ENCODE data around the gene IGFBP2.
A peak's percentile ranks its signal among the peaks of the same experiment; 100 is the strongest.

IGFBP2 gene

DNA sequence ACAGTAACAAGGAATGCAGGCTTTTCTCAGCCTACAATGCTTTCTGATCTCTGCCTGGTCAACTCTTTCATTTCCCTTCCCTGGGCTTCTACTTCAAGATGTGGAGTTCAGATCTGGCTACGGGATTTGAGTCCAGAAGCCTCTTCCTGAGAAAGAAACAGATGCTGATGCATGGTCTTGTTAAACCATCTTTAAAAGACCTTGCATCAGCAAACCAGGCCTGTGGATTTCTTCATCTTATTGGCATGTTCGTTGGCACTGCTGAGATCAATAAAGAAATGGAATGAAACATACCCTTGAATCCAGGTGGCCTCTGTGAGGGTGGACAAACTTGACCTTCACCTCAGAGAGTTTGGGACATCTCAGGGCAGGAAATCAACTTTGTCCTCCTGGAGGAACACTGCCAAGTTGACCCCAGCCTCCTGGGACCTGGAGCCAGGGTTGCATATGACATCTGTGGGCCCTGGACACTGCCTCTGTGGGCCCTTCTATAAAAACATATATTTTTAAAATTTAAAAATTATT lies 21.4 kb downstream of the IGFBP2 start:
- DNase-seq: no peak
- in situ Hi-C loops (cut with HindIII; ENCODE audit: low pct_ligation_motif_present, low pct_unique_long_range_greater_than_20kb, low sequenced_read_pairs): no loop called here

DNA sequence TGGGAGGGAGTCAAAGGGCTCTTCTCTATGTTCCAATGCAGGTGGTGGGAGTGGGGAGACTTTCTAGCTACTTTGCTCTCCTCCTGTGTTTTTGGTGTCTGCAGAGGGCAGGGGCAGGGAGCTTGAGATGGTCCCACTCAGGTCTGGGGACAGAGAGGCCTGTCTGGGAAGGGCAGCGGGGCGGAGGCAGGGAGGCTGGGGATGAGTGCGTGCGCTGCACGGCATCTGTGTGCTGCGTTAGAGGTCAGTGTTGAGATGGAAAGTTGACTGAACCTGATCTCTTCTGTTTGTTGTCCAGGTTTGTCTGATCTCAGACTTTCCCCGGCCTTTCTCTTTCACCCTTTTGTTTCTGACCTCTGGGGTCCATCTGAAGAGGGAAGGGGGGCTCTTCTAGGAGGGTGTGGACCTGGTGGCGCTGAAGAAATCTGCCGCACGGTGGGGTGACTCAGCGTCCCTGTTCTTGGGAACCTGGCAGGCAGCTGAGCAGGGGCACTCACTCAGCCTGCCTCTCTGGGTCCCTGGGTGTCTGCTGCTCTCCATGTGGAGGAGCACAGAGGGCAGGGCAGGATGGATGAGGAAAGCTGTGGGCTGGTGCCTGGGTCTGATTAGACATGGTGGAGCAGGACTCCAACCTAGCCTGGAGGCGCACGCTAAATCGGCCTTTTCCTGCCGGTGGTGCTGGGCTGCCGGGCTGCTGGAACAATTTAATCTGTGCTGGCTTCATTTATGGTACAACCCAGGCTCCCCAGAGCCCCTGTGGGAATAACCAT lies 24.1 kb downstream of the IGFBP2 start:
- in situ Hi-C loops (cut with HindIII; ENCODE audit: low pct_ligation_motif_present, low pct_unique_long_range_greater_than_20kb, low sequenced_read_pairs): no loop called here
- no peak for DNase-seq

DNA sequence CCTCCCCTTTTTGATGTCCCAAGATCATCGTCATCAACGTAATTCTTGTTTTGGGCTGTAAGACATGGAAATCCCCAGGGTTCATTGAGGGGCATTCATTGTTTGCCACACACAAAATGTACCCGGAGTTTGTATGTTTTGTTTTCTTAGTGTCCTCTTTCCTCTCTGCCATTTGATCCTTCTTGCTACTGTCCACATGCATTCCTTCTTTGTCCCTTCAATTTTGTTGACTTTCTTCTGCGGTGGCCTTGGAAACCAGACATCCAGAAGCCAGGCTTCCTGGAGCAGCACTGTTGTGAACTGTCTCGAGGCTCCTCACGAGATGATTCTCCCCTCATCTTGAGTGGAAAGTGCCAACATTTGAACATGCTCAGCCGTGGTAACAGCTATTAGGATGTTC lies 24.8 kb downstream of the IGFBP2 start:
- in situ Hi-C loops (cut with HindIII; ENCODE audit: low pct_ligation_motif_present, low pct_unique_long_range_greater_than_20kb, low sequenced_read_pairs): no loop called here

DNA sequence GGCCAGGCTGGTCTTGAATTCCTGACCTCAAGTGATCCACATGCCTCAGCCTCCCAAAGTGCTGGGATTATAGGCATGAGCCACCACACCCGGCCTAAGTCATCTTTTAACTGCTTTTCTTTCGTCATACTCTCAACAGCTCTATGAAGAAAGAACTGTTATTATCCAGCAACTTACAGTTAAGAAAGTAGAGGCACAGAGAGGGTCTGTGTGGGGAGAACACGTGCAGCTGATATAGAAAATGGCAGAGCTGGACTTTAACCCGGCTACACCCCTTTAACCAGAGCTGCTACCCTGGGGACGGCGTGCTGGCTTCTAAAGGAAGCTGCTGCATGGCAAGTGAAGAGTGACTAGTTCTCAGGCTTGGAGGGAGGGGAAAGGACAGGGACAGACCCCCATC lies 25.5 kb downstream of the IGFBP2 start:
- DNase-seq: no peak
- in situ Hi-C loops (cut with HindIII; ENCODE audit: low pct_ligation_motif_present, low pct_unique_long_range_greater_than_20kb, low sequenced_read_pairs): no loop called here

More for the DNA sequence above, 24.8 kb downstream of the IGFBP2 start:
- no peak for DNase-seq

DNA sequence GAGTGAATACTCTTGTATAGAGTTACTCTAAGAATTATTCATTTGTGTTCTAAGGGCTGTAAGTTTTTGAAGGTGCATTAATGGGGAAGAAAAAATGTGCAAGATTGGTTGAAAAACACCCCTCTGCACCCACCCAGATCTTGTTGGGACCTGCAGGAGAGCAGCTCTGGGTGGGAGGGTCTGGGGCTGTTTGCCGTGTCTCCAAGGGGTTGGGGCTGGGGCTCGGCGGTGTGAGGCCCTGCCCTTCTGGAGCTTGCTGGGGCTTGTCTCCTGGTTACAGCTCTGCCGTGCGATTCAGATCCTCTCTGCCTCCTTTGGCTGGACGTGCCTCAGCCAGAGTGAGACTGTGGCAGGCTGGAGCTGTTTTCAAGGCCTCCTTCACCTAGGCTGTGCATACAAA lies 26.1 kb downstream of the IGFBP2 start:
- in situ Hi-C loops (cut with HindIII; ENCODE audit: low pct_ligation_motif_present, low pct_unique_long_range_greater_than_20kb, low sequenced_read_pairs): no loop called here
- no peak for DNase-seq

DNA sequence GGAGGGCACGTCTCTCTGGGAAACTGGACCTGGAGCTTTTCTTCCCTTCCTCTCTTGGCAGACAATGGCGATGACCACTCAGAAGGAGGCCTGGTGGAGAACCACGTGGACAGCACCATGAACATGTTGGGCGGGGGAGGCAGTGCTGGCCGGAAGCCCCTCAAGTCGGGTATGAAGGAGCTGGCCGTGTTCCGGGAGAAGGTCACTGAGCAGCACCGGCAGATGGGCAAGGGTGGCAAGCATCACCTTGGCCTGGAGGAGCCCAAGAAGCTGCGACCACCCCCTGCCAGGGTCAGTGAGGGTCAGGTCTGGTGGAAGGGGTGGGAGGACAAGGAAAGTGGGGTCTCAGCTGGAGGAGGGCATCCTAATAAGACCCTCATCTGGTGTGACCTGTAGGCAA lies 27.3 kb downstream of the IGFBP2 start:
- in situ Hi-C loops (cut with HindIII; ENCODE audit: low pct_ligation_motif_present, low pct_unique_long_range_greater_than_20kb, low sequenced_read_pairs): no loop called here

DNA sequence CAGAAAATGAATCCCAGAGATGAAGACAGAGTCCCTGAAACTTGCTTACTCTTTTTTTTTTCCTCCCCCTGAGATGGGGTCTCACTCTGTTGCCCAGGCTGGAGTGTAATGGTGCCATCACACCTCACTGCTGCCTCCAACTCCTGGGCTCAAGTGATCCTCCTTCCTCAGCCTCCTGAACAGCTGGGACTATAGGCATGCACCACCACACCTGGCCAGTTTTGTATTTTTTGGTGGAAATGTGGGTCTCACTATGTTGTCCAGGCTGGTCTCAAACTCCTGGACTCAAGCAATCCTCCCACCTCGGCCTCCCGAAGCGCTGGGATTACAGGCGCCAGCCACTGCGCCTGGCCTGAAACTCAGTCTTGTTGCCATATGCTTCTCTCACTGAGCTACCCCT lies 27.8 kb downstream of the IGFBP2 start:
- in situ Hi-C loops (cut with HindIII; ENCODE audit: low pct_ligation_motif_present, low pct_unique_long_range_greater_than_20kb, low sequenced_read_pairs): no loop called here
- DNase-seq: no peak

More for the DNA sequence above, 27.3 kb downstream of the IGFBP2 start:
- DNase-seq: no peak

DNA sequence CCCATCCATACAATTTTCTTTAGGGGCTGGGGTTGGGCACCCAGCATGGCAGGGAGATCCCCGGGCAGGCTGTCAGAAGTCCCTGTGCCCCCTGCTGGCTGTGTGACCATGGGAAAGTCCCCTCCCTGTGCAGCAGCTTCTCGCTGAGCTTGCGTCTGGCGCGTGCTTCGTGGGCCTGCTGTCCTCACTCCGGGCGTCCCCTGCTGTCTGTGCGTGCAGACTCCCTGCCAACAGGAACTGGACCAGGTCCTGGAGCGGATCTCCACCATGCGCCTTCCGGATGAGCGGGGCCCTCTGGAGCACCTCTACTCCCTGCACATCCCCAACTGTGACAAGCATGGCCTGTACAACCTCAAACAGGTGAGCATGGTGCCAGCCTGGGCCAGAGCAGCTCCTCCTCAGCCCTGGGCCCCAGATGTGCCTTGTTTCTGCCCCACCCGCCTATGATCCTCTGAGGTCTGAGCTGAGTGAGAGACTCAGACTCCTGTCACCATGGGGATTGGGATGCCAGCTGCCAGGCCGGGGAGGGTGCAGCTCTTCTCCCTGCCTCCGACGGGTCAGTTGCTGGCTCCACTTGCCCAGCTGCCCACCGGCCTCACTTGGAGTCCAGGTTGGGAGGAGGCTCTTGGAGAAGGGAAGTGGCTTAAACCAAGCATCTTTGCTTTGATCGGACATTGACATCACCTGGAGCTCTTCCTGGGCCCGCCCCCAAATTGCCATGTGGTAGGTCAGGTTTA lies 28.6 kb downstream of the IGFBP2 start:
- in situ Hi-C loops (cut with HindIII; ENCODE audit: low pct_ligation_motif_present, low pct_unique_long_range_greater_than_20kb, low sequenced_read_pairs): no loop called here
- no peak for DNase-seq

DNA sequence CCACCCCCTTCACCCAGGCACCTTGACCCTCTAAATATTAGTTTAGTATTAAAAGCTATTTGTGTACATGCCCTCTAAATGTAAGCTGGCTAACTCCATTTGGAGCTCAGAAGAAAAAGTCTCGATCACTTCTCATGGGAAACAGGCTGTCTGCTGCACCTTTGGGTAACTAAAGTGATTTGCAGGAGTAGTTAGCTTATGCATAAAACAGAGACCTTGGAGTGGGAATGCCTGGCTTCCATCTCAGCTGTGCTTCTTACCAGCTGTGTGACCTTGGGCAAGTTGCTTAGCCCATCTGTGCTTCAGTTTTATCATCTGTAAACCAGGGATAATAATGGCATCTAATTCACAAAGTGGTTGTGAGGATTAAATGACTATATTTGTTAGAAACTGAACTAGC lies 29.9 kb downstream of the IGFBP2 start:
- no peak for DNase-seq
- in situ Hi-C loops (cut with HindIII; ENCODE audit: low pct_ligation_motif_present, low pct_unique_long_range_greater_than_20kb, low sequenced_read_pairs): no loop called here

DNA sequence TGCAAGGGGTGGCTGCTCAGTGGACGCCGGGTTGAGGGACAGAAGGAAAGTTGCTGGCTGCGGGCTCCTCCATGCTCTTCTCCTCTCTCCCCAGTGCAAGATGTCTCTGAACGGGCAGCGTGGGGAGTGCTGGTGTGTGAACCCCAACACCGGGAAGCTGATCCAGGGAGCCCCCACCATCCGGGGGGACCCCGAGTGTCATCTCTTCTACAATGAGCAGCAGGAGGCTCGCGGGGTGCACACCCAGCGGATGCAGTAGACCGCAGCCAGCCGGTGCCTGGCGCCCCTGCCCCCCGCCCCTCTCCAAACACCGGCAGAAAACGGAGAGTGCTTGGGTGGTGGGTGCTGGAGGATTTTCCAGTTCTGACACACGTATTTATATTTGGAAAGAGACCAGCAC lies 30.6 kb downstream of the IGFBP2 start:
- DNase-seq: no peak
- in situ Hi-C loops (cut with HindIII; ENCODE audit: low pct_ligation_motif_present, low pct_unique_long_range_greater_than_20kb, low sequenced_read_pairs): no loop called here

DNA sequence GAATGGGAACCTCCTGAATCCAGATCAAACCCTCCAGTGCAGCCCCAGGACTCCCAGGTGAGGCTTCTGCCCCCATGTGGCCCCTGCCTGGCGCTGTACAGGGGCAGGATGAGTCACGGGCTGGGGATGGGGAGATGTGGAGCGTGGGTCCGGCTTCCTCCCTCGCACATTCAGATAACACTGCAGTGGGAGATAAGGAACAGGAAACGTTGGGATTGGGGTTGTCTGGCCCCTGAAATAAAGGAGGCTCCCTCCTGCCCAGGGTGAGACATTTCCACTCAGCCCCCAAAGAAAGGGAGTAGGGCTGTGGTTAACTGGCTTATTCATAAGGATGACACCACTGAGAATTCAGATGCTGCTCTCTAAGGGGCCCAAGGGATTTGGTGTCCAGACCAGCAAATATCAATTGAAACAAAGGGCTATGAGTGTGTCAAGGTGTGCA lies 31.4 kb downstream of the IGFBP2 start:
- in situ Hi-C loops (cut with HindIII; ENCODE audit: low pct_ligation_motif_present, low pct_unique_long_range_greater_than_20kb, low sequenced_read_pairs): no loop called here
- DNase-seq: peak; percentile 6

DNA sequence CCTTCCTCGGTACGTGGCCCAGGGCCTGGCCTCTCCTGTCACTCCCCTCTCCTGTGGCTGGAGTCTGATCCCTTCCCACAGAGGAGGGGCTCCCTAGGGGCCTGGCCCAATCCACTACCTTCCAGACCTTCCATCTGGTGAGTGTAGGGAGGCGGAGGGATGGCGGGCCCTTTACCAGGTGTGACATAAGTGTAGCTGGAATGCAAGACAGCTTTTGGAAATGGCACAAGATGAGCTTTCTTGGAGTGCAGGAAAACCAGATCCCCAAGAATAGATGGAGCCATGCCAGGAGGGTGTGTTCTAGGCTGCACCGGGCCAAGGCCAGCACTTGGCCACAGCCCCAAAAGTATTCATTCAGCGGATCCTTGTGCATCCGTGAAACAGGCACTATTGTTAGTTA lies 32.0 kb downstream of the IGFBP2 start:
- no peak for DNase-seq

DNA sequence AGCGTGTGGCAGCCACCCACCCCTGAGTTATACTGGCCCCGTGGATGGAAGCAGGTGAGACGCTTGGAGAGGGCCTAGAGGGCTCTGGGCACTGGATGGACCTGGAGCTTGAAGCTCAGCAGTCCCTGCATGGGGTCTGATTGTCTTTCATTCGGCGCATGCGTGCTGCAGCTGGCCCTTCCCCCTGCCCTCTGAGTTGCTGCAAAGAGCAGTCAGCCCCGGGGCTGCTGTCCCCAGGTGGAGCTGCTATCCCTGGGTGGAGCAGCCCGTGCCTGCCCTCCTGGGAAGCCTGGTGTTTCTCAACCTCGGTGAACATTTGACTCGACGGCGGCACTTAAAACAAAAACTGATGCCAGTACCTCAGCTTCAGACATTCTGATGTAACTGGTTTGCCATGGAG lies 32.5 kb downstream of the IGFBP2 start:
- DNase-seq: no peak

More for the DNA sequence above, 32.0 kb downstream of the IGFBP2 start:
- in situ Hi-C loops (cut with HindIII; ENCODE audit: low pct_ligation_motif_present, low pct_unique_long_range_greater_than_20kb, low sequenced_read_pairs): no loop called here

DNA sequence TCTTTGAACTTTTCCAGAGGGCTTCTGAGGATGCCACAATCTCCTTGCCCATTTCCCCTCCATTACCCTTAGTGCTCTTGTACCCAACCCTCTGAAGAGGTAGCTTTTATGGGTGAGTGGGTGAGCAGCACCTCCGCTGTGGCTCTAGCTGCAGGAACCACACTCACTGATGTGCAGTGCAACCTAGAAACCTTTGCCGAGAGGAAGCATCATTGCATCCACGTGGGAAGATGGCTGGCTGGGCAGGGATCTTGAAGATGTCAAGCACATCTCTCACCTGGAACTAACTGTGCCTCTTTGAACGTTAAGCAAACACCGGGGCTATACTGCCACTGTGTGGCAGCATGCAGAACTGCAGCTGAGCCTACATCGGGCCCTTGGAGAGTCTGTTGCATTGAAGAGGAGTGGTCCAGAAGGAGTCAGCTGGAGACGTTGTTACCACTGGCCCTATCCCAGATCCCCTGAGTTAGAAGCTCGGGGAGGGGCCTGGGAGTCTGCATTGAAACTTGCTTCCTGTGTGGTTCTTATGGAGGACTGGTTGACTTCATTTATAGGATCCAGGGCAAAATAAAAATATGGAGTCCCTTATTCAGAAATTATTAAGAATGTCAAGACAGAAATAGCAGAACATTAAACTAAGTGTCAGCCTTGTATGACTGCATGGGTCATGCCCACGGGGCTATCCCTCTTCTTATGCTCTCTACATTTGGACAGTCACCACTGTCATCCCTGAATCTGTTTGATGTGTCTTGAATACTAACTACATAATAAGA lies 33.4 kb downstream of the IGFBP2 start:
- peak; percentile 68 for DNase-seq
- in situ Hi-C loops (cut with HindIII; ENCODE audit: low pct_ligation_motif_present, low pct_unique_long_range_greater_than_20kb, low sequenced_read_pairs): no loop called here

More for the DNA sequence above, 32.5 kb downstream of the IGFBP2 start:
- in situ Hi-C loops (cut with HindIII; ENCODE audit: low pct_ligation_motif_present, low pct_unique_long_range_greater_than_20kb, low sequenced_read_pairs): no loop called here

DNA sequence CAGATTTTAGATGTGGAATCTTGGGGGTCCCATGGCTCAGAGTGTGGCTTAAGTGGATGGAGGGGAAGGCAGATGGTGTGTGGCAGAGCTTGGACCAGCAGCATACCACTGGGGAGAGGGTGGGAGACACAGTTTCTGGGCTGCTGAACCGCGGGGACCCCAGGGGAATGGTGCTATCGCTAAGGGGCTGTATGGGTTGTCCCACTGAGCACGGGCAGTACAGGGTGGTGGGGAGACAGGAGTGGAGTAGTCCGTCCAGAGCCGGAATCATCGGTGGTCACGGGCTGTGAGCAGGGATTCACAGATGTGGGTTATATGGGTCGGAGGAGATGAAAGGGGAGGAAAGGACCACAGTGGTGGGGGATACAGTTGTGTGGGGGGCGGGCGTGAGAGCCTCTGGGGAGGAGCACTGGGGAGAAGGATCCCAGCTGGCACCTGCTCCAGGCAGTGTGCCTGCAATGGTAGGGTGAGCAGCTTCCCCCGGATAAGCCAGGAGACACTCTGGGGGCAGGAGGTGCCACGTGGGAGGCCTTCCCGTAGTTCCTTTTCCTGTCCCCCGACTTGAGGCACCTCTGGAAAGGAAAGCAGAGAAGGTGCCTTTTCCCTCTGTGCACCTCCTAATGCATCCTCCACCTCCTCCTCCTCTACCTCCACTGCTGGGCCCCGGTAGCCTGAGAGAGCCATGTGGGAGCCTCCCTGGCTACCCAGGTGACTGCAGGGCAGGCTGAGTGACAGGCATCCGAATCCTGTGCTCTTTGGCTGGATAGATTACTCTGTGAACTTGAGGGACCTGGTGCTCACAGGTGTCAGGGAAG lies 37.3 kb downstream of the IGFBP2 start:
- in situ Hi-C loops (cut with HindIII; ENCODE audit: low pct_ligation_motif_present, low pct_unique_long_range_greater_than_20kb, low sequenced_read_pairs): no loop called here
- DNase-seq: no peak

DNA sequence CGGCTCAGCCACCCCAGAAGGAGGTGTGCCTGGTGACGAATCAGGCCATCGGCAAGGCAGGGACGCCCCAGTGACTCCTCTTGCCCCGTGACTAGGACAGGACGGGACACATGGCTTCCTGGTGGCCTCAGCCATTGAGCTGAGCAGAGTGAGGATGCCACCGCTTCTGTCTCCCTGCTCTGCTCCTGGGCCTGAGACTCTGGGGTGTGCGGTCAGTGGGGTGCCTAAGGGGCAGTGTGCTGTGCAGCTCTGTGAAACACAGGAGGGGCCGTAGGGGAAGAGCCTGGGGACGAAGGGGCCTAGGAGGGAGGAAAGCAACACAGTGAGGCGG lies 37.8 kb downstream of the IGFBP2 start:
- no peak for DNase-seq
- in situ Hi-C loops (cut with HindIII; ENCODE audit: low pct_ligation_motif_present, low pct_unique_long_range_greater_than_20kb, low sequenced_read_pairs): no loop called here

DNA sequence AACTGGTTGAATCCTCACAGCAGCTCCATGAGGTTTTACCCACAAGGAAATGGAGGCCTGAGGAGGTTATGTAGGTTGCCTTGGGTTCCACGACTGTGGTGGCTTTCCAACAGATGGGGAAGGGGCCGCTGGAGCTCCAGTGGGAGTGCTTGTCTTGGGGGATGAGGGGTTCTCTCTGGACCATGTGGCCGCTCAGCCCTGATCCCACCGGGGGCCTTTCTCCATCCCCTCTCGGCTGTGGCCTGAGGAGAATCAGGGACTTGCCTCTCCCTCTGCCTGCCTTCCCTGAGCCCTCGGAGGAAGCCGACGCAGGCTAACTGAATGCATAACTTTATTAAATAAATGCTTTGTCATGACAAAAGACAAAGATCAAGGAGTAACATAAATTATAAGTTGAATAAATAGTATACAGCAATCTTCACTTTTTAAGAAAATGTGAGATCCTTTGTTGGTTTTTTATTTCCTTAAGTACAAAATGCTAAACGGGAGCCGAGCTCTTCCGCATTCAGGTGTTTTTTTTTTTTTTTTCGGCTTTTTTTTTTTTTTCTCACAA lies 38.6 kb downstream of the IGFBP2 start:
- no peak for DNase-seq
- in situ Hi-C loops (cut with HindIII; ENCODE audit: low pct_ligation_motif_present, low pct_unique_long_range_greater_than_20kb, low sequenced_read_pairs): no loop called here

DNA sequence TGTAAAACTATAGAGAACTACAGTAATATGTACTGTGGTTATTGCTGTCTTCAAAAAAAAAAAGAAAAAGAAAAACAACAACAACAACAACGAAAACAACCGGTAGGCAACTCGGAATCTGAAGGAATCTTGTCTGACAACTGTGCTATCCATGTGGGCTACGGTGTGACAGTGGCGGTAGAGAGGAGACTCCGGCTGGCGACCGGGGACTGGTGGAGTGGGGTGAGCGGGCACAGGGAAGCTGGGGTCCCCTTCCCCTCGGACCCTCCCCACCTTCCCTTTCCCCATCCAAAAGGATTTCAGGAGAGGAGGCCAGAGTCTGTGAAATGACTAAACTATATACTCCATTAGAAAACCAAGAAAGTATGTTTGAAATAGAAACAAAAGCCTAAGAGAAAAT lies 39.2 kb downstream of the IGFBP2 start:
- DNase-seq: no peak
- in situ Hi-C loops (cut with HindIII; ENCODE audit: low pct_ligation_motif_present, low pct_unique_long_range_greater_than_20kb, low sequenced_read_pairs): no loop called here

All from ACHN (cell line).